Stimulated activated CD4-positive, alpha-beta T cell treated with anti-CD3 and anti-CD28 coated beads, Interleukin-1b, Interleukin-23, amount 100 ng/mL, for 24 hours (primary cell): ENCODE measurements around the gene GLUD1.

Experiments used
- DNase-seq, 4 experiments: peaks; one replicate each; pipeline ENCODE4 v3.0.0-alpha.2; 2020; ENCODE audit warnings: low read depth in 4 of 4, low spot score in 1 of 4

The GLUD1 gene

GRCh38 chr10:87000491-87000890 lies 94.2 kb downstream of the GLUD1 start:
- no peak for DNase-seq
